SK-N-SH treated with all-trans-retinoic acid at 6 μM for 48 hours (cell line): ENCODE results near the gene SCRT2.

Experiments used
- ATAC-seq: fragments of 200-7000 bp; cut with Tn5 transposase; 3 replicates; pipeline ENCODE4 v1.9.1; 2020; ENCODE audit warnings: mild to moderate bottlenecking, moderate library complexity
- ARNTL ChIP-seq: fragments of 450-650 bp; formaldehyde crosslinking; IDR thresholded peaks from 2 replicates; pipeline ENCODE4 v1.5.0; 2020; ENCODE audit warnings: low read depth, mild to moderate bottlenecking, moderate library complexity, borderline replicate concordance
- BACH2 ChIP-seq: fragments of 250-450 bp; sonication (Bioruptor Pico); IDR thresholded peaks from 2 replicates; pipeline ENCODE4 v1.9.0; 2021; ENCODE audit warnings: mild to moderate bottlenecking, borderline replicate concordance
- CREB5 ChIP-seq: fragments of 250-450 bp; sonication (Bioruptor Pico); IDR thresholded peaks from 2 replicates; pipeline ENCODE4 v1.5.1; 2020; ENCODE audit warnings: low read depth, mild to moderate bottlenecking, moderate library complexity
- CSDC2 ChIP-seq: fragments of 250-450 bp; sonication (Bioruptor Pico); IDR thresholded peaks from 2 replicates; pipeline ENCODE4 v1.5.0; 2020; ENCODE audit warnings: mild to moderate bottlenecking, moderate library complexity
- ESRRG ChIP-seq: fragments of 250-450 bp; sonication (Bioruptor Pico); IDR thresholded peaks from 2 replicates; pipeline ENCODE4 v1.6.1; 2021; ENCODE audit warnings: mild to moderate bottlenecking
- GLIS3 ChIP-seq: fragments of 250-450 bp; sonication (Bioruptor Pico); IDR thresholded peaks from 2 replicates; pipeline ENCODE4 v1.5.0; 2020; ENCODE audit warnings: mild to moderate bottlenecking, moderate library complexity
- ISL1 ChIP-seq: fragments of 250-450 bp; sonication (Bioruptor Pico); IDR thresholded peaks from 2 replicates; pipeline ENCODE4 v2.1.2; 2022; ENCODE audit warnings: mild to moderate bottlenecking, moderate library complexity
- OSR1 ChIP-seq: fragments of 250-450 bp; sonication (Bioruptor Pico); IDR thresholded peaks from 2 replicates; pipeline ENCODE4 v1.8.0; 2022; ENCODE audit warnings: moderate library complexity, mild to moderate bottlenecking, inconsistent platforms
- POU6F1 ChIP-seq: fragments of 250-450 bp; sonication (Bioruptor Pico); IDR thresholded peaks from 2 replicates; pipeline ENCODE4 v1.8.0; 2021; ENCODE audit warnings: low read depth, mild to moderate bottlenecking, moderate library complexity, borderline replicate concordance
- PPARA ChIP-seq: fragments of 250-450 bp; sonication (Bioruptor Pico); IDR thresholded peaks from 2 replicates; pipeline ENCODE4 v1.5.0; 2020; ENCODE audit warnings: mild to moderate bottlenecking, borderline replicate concordance
- RARB ChIP-seq: fragments of 250-450 bp; sonication (Bioruptor Pico); IDR thresholded peaks from 2 replicates; pipeline ENCODE4 v1.8.0; 2021; ENCODE audit warnings: mild to moderate bottlenecking, moderate library complexity
- SNAI2 ChIP-seq: fragments of 250-450 bp; sonication (Bioruptor Pico); IDR thresholded peaks from 2 replicates; pipeline ENCODE4 v1.5.0; 2020; ENCODE audit warnings: mild to moderate bottlenecking, moderate library complexity
- TOX ChIP-seq: fragments of 250-450 bp; sonication (Bioruptor Pico); IDR thresholded peaks from 2 replicates; pipeline ENCODE4 v1.8.0; 2021; ENCODE audit warnings: mild to moderate bottlenecking, moderate library complexity, borderline replicate concordance
- ZC3H10 ChIP-seq: fragments of 250-450 bp; sonication (Bioruptor Pico); IDR thresholded peaks from 2 replicates; pipeline ENCODE4 v1.5.1; 2021; ENCODE audit warnings: mild to moderate bottlenecking, moderate library complexity
- ZFP3 ChIP-seq: fragments of 250-450 bp; sonication (Bioruptor Pico); IDR thresholded peaks from 2 replicates; pipeline ENCODE4 v1.5.0; 2020; ENCODE audit warnings: mild to moderate bottlenecking, moderate library complexity
- ZFP30 ChIP-seq: fragments of 450-650 bp; formaldehyde crosslinking; IDR thresholded peaks from 2 replicates; pipeline ENCODE4 v1.5.0; 2022; ENCODE audit warnings: mild to moderate bottlenecking, moderate library complexity
- ZNF565 ChIP-seq: fragments of 450-650 bp; formaldehyde crosslinking; conservative IDR thresholded peaks from 2 replicates; pipeline ENCODE4 v1.5.0; 2020; ENCODE audit warnings: low read depth, mild to moderate bottlenecking, moderate library complexity
- ZNF70 ChIP-seq: fragments of 450-650 bp; formaldehyde crosslinking; IDR thresholded peaks from 2 replicates; pipeline ENCODE4 v1.5.0; 2020; ENCODE audit warnings: mild to moderate bottlenecking, moderate library complexity
- ZNF8 ChIP-seq: fragments of 450-650 bp; formaldehyde crosslinking; IDR thresholded peaks from 2 replicates; pipeline ENCODE4 v1.5.0; 2020; ENCODE audit warnings: mild to moderate bottlenecking, moderate library complexity
- TF ChIP-seq, protein P1 (sequence below): fragments of 250-450 bp; sonication (Bioruptor Pico); IDR thresholded peaks from 2 replicates; pipeline ENCODE4 v1.5.1; 2021; ENCODE audit warnings: mild to moderate bottlenecking, moderate library complexity
- TF ChIP-seq, protein P2 (sequence below): fragments of 250-450 bp; sonication (Bioruptor Pico); IDR thresholded peaks from 2 replicates; pipeline ENCODE4 v1.5.0; 2020; ENCODE audit warnings: mild to moderate bottlenecking, moderate library complexity

Gene SCRT2

GRCh38 chr20:717271-717670 is 41.7 kb upstream of the SCRT2 start:
- no peak for ATAC-seq
- TF ChIP-seq, protein P1, sequence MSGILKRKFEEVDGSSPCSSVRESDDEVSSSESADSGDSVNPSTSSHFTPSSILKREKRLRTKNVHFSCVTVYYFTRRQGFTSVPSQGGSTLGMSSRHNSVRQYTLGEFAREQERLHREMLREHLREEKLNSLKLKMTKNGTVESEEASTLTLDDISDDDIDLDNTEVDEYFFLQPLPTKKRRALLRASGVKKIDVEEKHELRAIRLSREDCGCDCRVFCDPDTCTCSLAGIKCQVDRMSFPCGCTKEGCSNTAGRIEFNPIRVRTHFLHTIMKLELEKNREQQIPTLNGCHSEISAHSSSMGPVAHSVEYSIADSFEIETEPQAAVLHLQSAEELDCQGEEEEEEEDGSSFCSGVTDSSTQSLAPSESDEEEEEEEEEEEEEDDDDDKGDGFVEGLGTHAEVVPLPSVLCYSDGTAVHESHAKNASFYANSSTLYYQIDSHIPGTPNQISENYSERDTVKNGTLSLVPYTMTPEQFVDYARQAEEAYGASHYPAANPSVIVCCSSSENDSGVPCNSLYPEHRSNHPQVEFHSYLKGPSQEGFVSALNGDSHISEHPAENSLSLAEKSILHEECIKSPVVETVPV, result no peak
- no peak for TF ChIP-seq TOX (CRISPR knock-in tag)
- TF ChIP-seq ZNF565, result no peak
- TF ChIP-seq ISL1 (CRISPR knock-in tag), result no peak
- TF ChIP-seq ZNF8 (CRISPR knock-in tag), result no peak
- TF ChIP-seq PPARA (CRISPR knock-in tag), result no peak
- TF ChIP-seq GLIS3 (CRISPR knock-in tag), result no peak
- TF ChIP-seq CSDC2 (CRISPR knock-in tag), result no peak
- no peak for TF ChIP-seq ESRRG
- no peak for TF ChIP-seq ARNTL (CRISPR knock-in tag)
- no peak for TF ChIP-seq OSR1 (CRISPR knock-in tag)
- TF ChIP-seq POU6F1 (CRISPR knock-in tag), result no peak
- TF ChIP-seq RARB (CRISPR knock-in tag), result no peak
- no peak for TF ChIP-seq ZNF70 (CRISPR knock-in tag)
- no peak for TF ChIP-seq ZFP3
- TF ChIP-seq, protein P2, sequence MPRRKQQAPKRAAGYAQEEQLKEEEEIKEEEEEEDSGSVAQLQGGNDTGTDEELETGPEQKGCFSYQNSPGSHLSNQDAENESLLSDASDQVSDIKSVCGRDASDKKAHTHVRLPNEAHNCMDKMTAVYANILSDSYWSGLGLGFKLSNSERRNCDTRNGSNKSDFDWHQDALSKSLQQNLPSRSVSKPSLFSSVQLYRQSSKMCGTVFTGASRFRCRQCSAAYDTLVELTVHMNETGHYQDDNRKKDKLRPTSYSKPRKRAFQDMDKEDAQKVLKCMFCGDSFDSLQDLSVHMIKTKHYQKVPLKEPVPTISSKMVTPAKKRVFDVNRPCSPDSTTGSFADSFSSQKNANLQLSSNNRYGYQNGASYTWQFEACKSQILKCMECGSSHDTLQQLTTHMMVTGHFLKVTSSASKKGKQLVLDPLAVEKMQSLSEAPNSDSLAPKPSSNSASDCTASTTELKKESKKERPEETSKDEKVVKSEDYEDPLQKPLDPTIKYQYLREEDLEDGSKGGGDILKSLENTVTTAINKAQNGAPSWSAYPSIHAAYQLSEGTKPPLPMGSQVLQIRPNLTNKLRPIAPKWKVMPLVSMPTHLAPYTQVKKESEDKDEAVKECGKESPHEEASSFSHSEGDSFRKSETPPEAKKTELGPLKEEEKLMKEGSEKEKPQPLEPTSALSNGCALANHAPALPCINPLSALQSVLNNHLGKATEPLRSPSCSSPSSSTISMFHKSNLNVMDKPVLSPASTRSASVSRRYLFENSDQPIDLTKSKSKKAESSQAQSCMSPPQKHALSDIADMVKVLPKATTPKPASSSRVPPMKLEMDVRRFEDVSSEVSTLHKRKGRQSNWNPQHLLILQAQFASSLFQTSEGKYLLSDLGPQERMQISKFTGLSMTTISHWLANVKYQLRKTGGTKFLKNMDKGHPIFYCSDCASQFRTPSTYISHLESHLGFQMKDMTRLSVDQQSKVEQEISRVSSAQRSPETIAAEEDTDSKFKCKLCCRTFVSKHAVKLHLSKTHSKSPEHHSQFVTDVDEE, result no peak

DNA sequence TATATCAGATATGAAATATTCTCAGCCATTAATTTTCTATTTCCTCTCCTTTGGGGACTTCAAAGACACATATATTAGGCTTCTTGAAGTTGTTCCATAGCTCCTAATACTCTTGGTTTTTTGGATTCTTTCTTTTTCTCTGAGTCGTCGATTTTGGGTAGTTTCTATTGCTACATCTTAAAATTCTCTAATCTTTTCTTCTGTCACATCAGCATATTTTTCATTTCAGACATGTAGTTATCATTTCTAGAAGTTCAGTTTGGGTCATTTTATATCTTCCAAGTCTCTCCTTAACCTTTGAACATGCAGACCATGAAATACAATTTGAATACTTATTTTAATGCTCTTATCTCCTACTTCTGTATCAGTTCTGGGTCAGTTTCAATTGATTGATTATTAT is 38.9 kb upstream of the SCRT2 start:
- TF ChIP-seq CREB5 (no peak), POU6F1 (CRISPR knock-in tag) (no peak), ZC3H10 (CRISPR knock-in tag) (no peak), ZFP3 (no peak), ZFP30 (no peak), CSDC2 (CRISPR knock-in tag) (no peak), ZNF8 (CRISPR knock-in tag) (no peak), SNAI2 (no peak), GLIS3 (CRISPR knock-in tag) (no peak), ZNF70 (CRISPR knock-in tag) (no peak), ZNF565 (no peak), TOX (CRISPR knock-in tag) (no peak), BACH2 (CRISPR knock-in tag) (no peak), PPARA (CRISPR knock-in tag) (no peak), ISL1 (CRISPR knock-in tag) (no peak), OSR1 (CRISPR knock-in tag) (no peak)
- TF ChIP-seq, protein P2, result no peak
- TF ChIP-seq, protein P1, result no peak
- TF ChIP-seq, all 23 proteins: peak for 0
- no peak for ATAC-seq
